NCI-H526 treated with DMSO at 0.1 percent for 48 hours (cell line): Measurements from ENCODE around the gene SDS.

Experiments used
- DNase-seq: peaks from one replicate; lab custom pipeline; 2025; lab: John Stamatoyannopoulos, UW

The SDS gene

GRCh38 chr12:113403435-113404415, at the start of gene SDS:
Gene SDS (minus strand): TSS chr12:113403887. CDS start chr12:113399708, 4,179 bp downstream.
- no peak for DNase-seq

- DNase-seq = no peak
These were observed 49.6 kb upstream of the SDS start for GRCh38 chr12:113453330-113453729.

DNA sequence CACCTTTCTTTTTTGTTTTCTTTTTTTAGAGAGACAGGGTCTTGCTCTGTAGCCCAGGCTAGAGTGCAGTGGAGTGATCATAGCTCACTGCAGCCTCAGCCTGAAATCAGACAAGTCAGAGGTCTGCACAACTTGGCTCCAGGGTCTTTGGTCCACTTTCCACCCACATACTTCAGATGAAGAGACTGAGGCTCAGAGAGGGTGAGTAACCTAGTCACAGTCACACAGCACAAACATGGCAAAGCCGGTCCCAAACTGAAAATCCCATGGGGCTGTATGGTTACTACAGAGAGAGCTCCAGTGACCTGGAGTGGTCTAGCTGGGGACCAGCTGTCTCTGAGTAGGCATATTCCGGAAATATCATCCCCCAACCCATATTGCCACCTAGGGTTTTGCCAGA, 48.8 kb upstream of the SDS start:
- no peak for DNase-seq

DNA sequence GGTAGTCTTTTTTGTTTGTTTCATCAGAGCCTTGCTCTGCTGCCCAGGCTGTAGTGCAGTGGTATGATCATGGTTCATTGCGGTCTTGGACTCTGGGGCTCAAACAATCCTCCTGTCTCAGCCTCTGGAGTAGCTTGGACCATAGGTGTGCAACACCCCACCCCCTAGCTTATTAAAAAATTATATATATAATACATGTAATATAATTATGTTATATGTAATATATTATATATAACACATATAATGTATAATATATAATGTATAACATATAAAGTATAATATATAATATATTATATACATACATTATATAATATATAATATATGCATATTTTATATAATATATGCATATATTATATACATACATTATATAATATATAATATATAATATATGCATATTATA, 46.2 kb upstream of the SDS start:
- no peak for DNase-seq

GRCh38 chr12:113449299-113449698, 45.6 kb upstream of the SDS start:
- DNase-seq = no peak

GRCh38 chr12:113448873-113449272, 45.2 kb upstream of the SDS start:
- no peak for DNase-seq

- no peak for DNase-seq
These were observed 42.0 kb upstream of the SDS start for GRCh38 chr12:113445544-113446171.

GRCh38 chr12:113443030-113443539, 39.4 kb upstream of the SDS start:
- DNase-seq = no peak

DNA sequence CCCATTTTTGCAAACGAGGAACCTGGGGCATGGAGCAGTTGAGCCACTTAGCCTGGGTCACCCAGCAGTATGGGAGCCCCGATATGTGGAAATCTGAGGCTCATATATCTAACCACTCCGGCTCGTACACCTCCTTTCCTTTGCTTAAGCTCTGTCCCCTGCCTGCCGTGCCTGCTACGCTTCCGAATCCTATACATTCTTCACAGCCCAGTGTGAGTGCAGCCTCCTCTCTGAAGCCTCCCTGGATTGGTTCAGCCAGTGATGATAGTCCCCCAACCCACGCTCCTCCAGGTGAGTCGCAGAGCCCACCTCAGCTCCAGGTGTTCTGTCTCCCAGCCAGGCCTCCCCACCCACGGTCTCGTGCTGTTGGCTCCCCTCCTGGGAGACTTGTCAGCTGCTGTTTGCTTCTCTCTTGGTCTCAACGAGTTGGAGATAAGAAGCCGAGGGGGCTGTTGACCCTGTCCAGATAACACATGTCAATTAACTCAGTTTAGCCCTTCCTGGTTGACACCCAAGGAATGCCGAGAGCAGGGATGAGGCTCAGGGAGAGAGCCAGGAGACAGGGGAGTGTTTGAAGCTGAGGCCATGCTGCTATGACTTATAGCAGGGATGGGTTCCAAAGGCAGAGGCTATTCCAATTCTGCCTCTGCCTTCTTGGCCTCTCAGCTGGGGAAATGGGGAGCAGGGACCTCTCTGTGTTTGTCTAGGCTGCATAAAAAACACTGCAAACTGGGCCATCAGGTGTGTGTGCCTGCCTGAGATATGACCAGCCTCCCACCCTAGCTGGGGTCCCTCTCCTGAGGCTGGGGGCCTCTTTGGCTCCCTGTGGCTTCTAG, 37.5 kb upstream of the SDS start:
- no peak for DNase-seq

GRCh38 chr12:113440336-113440735, 36.6 kb upstream of the SDS start:
- DNase-seq = no peak

DNA sequence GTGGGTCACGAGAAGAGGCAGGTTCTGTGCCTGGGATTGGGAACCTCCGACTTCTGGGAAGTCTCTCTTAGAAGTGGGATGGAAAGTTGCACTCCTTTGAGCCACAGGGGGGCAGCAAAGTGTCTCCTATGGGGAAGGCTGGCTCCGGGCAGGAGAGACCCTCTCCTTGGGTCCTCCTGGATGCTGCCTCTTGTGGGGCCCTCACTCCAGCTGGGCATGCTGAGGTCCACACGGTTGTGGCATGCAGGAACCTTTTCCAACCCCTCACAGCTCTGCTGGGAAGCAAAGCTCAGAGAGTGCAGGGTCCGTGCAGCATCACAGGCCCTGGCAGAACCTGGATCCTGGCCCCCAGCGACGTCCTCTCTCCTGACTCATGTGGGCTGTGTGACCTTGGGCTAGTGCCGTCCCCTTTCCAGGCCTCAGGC, 35.9 kb upstream of the SDS start:
- DNase-seq = no peak

GRCh38 chr12:113439301-113439597, 35.6 kb upstream of the SDS start:
- no peak for DNase-seq

GRCh38 chr12:113438523-113439300, 35.0 kb upstream of the SDS start:
- DNase-seq = no peak

GRCh38 chr12:113437729-113438100, 34.0 kb upstream of the SDS start:
- DNase-seq = no peak

GRCh38 chr12:113436993-113437728, 33.5 kb upstream of the SDS start:
- no peak for DNase-seq

DNA sequence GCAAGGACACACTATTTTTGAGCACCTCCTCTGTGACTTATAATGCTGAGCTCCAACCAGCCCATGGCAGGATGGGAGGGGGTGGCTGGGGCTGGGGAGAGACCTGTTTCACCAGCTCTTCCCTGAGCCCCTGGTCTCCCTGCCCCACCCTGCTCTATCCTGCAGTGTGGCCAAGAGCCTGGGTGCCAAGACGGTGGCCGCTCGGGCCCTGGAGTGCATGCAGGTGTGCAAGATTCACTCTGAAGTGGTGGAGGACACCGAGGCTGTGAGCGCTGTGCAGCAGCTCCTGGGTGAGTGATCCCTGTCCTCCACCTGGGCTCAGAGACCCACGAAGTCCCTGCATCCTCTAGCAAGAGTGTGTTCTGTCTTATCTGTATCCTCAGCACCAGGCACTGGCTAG, 32.9 kb upstream of the SDS start:
- DNase-seq = no peak

GRCh38 chr12:113435367-113435766, 31.7 kb upstream of the SDS start:
- DNase-seq = no peak

GRCh38 chr12:113432986-113433385, 29.3 kb upstream of the SDS start:
- no peak for DNase-seq

DNA sequence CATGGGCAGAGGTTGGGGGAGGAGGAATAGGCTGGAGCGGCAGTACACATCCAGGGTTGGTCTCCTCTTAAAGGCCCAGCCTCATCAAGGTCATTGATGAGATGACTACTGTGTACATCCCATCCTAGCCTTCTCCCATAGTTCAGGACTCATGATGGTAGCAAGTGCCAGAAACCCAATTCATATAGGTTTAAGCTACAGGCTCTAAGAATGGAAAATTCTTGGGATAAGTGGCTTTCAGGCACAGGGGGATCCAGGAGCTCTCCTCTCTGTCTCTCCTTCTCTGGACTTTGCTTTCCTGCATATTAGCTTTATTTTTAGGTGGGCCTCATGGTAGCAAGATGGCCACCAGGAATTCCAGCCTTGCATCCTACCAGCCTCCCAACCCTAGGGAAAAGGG, 24.8 kb upstream of the SDS start:
- DNase-seq = no peak

DNA sequence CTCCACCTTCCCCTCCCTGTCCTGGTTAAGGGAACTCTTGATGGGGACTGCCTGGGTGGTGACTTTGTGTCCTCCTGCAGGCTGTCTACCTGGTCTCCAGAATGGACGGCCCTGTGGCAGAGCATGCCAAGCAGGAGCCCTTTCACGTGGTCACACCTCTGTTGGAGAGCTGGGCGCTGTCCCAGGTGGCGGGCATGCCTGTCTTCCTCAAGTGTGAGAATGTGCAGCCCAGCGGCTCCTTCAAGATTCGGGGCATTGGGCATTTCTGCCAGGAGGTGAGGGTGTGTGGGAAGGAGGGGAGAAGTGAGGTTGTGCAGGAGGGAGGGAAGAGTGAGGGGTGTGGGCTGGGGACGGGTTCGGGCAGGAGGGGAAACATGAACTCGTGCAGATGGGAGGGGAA, 24.2 kb upstream of the SDS start:
- no peak for DNase-seq

DNA sequence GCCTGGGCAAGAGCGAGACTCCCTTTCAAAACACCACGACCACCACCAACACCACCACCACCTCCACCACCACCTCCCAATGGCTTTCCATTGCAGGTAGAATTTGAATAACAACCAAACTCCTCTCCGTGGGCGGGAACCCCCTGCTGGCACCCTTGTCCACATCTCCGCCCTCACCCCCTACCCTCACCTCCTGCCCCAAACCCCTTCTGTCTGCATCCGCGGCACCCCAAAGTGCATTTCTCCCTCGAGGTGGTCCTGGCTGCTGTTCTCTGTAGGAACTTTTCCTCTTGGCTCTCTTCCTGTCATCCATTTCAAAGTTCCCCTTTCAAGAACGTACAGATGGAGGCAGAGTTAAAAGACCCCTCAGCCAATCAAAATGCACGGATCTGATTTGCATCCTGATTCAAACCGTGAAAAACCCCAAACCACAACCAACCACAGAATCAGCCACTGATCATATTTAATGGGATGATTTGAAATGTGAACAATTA, 22.3 kb upstream of the SDS start:
- no peak for DNase-seq
